NCI-H2081 (cell line): ENCODE measurements around the gene CCDC24.

Experiments used
- DNase-seq, 2 experiments: peaks; one replicate each; lab custom pipeline; 2025; lab: John Stamatoyannopoulos, UW

The CCDC24 gene

GRCh38 chr1:44040418-44040817 is 49.0 kb downstream of the CCDC24 start:
- DNase-seq = no peak

- DNase-seq = no peak
Measured at GRCh38 chr1:44040846-44041245, 49.4 kb downstream of the CCDC24 start.

- DNase-seq = no peak
Measured at GRCh38 chr1:44043176-44044070, 52.0 kb downstream of the CCDC24 start.

GRCh38 chr1:44044071-44044801 is 52.8 kb downstream of the CCDC24 start:
- no peak for DNase-seq

GRCh38 chr1:44045064-44045463 is 53.7 kb downstream of the CCDC24 start:
- DNase-seq = no peak
